ENCODE data around the gene FBXO38.

DNA sequence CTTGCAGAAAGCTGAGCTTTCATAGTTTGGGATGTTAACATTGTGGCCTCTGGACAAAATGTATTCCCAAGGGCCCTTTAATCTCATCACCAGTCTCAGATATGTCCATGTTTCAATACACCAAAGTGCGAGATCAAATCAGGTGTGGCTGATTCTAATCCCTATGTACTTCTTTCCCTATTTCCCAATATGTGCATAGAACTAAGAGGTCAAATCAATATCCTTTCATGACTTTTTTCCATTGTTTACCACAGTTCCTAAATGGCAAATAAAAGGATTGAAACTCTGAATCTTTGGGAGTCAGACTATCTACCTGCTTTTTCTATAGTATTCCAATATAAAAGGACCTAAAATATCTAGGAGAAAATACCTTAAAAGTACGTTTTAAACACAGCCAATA, 105.0 kb downstream of the FBXO38 start:
- TF ChIP-seq, protein P1, sequence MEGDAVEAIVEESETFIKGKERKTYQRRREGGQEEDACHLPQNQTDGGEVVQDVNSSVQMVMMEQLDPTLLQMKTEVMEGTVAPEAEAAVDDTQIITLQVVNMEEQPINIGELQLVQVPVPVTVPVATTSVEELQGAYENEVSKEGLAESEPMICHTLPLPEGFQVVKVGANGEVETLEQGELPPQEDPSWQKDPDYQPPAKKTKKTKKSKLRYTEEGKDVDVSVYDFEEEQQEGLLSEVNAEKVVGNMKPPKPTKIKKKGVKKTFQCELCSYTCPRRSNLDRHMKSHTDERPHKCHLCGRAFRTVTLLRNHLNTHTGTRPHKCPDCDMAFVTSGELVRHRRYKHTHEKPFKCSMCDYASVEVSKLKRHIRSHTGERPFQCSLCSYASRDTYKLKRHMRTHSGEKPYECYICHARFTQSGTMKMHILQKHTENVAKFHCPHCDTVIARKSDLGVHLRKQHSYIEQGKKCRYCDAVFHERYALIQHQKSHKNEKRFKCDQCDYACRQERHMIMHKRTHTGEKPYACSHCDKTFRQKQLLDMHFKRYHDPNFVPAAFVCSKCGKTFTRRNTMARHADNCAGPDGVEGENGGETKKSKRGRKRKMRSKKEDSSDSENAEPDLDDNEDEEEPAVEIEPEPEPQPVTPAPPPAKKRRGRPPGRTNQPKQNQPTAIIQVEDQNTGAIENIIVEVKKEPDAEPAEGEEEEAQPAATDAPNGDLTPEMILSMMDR (IDR thresholded peaks at IDR 0.05; ENCODE audit: insufficient read depth, low read depth, low read length): no peak
- TF ChIP-seq EZH2 (IDR thresholded peaks at IDR 0.05; ENCODE audit: insufficient read depth, low read length): no peak
